ENCODE measurements around the gene ITPR1.
"Not testable (repeated sequence)": the region's sequence is repeated elsewhere in the genome, so short reads cannot be mapped to it uniquely, and the experiment has no call there.

GRCh38 chr3:4456780-4457179 is 36.4 kb upstream of the ITPR1 start:
- not testable (repeated sequence) for TF ChIP-seq CTCF (conservative IDR thresholded peaks at IDR 0.05; ENCODE audit: low read length); EZH2phosphoT487 (IDR thresholded peaks at IDR 0.05; ENCODE audit: borderline replicate concordance)

Measured in Loucy (cell line).